ENCODE results near the gene ITGB4.
A peak's percentile ranks its signal among the peaks of the same experiment; 100 is the strongest.

ITGB4 gene

GRCh38 chr17:75764417-75764710 lies 43.1 kb downstream of the ITGB4 start:
- ATAC-seq (ENCODE audit: low read depth) (no peak; the same call in 2 of the 3 replicates), DNase-seq (ENCODE audit: low spot score) (no peak)
- H3K4me1 ChIP-seq (ENCODE audit: insufficient read depth, poor library complexity, severe bottlenecking) = peaks cover 6% of the 10 kb centered on the region
- peak overlapping the region; percentile 41 for H3K4me3 ChIP-seq (ENCODE audit: severe bottlenecking)
- H3K9me3 ChIP-seq (ENCODE audit: severe bottlenecking) = no peaks in the 10 kb centered on the region
- TF ChIP-seq CTCF (IDR thresholded peaks at IDR 0.05; ENCODE audit: poor library complexity, severe bottlenecking) = no peak
- no peaks in the 10 kb centered on the region for H3K27me3 ChIP-seq (ENCODE audit: insufficient read depth, poor library complexity, severe bottlenecking)
- no peaks in the 10 kb centered on the region for H3K36me3 ChIP-seq (ENCODE audit: low read depth)
- peak overlapping the region; percentile 51 for H3K27ac ChIP-seq (ENCODE audit: poor library complexity, severe bottlenecking)

GRCh38 chr17:75764711-75765421 lies 43.6 kb downstream of the ITGB4 start, which contains the start of gene GALK1:
TSS of gene GALK1 (minus strand) at chr17:75765192. CDS start at chr17:75765136, 56 bp downstream.
- peaks cover 6% of the 10 kb centered on the region for H3K4me1 ChIP-seq (ENCODE audit: insufficient read depth, poor library complexity, severe bottlenecking)
- peak within 1 kb of the TSS; percentile 41 for H3K4me3 ChIP-seq (ENCODE audit: severe bottlenecking)
- H3K27ac ChIP-seq (ENCODE audit: poor library complexity, severe bottlenecking) = peak within 1 kb of the TSS; percentile 51
- no peaks in the 10 kb centered on the region for H3K27me3 ChIP-seq (ENCODE audit: insufficient read depth, poor library complexity, severe bottlenecking)
- no peaks in the 10 kb centered on the region for H3K9me3 ChIP-seq (ENCODE audit: severe bottlenecking)
- TF ChIP-seq CTCF (IDR thresholded peaks at IDR 0.05; ENCODE audit: poor library complexity, severe bottlenecking) = peak; percentile 80
- no peaks in the 10 kb centered on the region for H3K36me3 ChIP-seq (ENCODE audit: low read depth)
- DNase-seq (ENCODE audit: low spot score) = peak; percentile 78
- peak; percentile 44 for ATAC-seq (ENCODE audit: low read depth)

- peak; percentile 56 for DNase-seq (ENCODE audit: low spot score)
- peaks cover 6% of the 10 kb centered on the region for H3K4me1 ChIP-seq (ENCODE audit: insufficient read depth, poor library complexity, severe bottlenecking)
- no peak for TF ChIP-seq CTCF (IDR thresholded peaks at IDR 0.05; ENCODE audit: poor library complexity, severe bottlenecking)
- H3K9me3 ChIP-seq (ENCODE audit: severe bottlenecking) = no peaks in the 10 kb centered on the region
- peak overlapping the region; percentile 51 for H3K27ac ChIP-seq (ENCODE audit: poor library complexity, severe bottlenecking)
- H3K4me3 ChIP-seq (ENCODE audit: severe bottlenecking) = no peak overlapping the region
- ATAC-seq (ENCODE audit: low read depth) = no peak
- H3K36me3 ChIP-seq (ENCODE audit: low read depth) = no peaks in the 10 kb centered on the region
- H3K27me3 ChIP-seq (ENCODE audit: insufficient read depth, poor library complexity, severe bottlenecking) = no peaks in the 10 kb centered on the region
These were observed 44.7 kb downstream of the ITGB4 start for GRCh38 chr17:75765981-75766380.

GRCh38 chr17:75767881-75768280 lies 46.6 kb downstream of the ITGB4 start:
- no peak for TF ChIP-seq CTCF (IDR thresholded peaks at IDR 0.05; ENCODE audit: poor library complexity, severe bottlenecking)
- DNase-seq (ENCODE audit: low spot score) (peak; percentile 19), ATAC-seq (ENCODE audit: low read depth) (no peak)
- peaks cover 6% of the 10 kb centered on the region for H3K4me1 ChIP-seq (ENCODE audit: insufficient read depth, poor library complexity, severe bottlenecking)
- no peaks in the 10 kb centered on the region for H3K36me3 ChIP-seq (ENCODE audit: low read depth)
- H3K9me3 ChIP-seq (ENCODE audit: severe bottlenecking) = no peaks in the 10 kb centered on the region
- H3K27ac ChIP-seq (ENCODE audit: poor library complexity, severe bottlenecking) = no peak overlapping the region
- H3K4me3 ChIP-seq (ENCODE audit: severe bottlenecking) = no peak overlapping the region
- H3K27me3 ChIP-seq (ENCODE audit: insufficient read depth, poor library complexity, severe bottlenecking) = no peaks in the 10 kb centered on the region

GRCh38 chr17:75769536-75769935 lies 48.3 kb downstream of the ITGB4 start:
- ATAC-seq (ENCODE audit: low read depth) (no peak), DNase-seq (ENCODE audit: low spot score) (peak; percentile 0)
- H3K4me3 ChIP-seq (ENCODE audit: severe bottlenecking) = no peak overlapping the region
- no peaks in the 10 kb centered on the region for H3K36me3 ChIP-seq (ENCODE audit: low read depth)
- no peaks in the 10 kb centered on the region for H3K4me1 ChIP-seq (ENCODE audit: insufficient read depth, poor library complexity, severe bottlenecking)
- TF ChIP-seq CTCF (IDR thresholded peaks at IDR 0.05; ENCODE audit: poor library complexity, severe bottlenecking) = no peak
- no peak overlapping the region for H3K27ac ChIP-seq (ENCODE audit: poor library complexity, severe bottlenecking)
- no peaks in the 10 kb centered on the region for H3K27me3 ChIP-seq (ENCODE audit: insufficient read depth, poor library complexity, severe bottlenecking)
- no peaks in the 10 kb centered on the region for H3K9me3 ChIP-seq (ENCODE audit: severe bottlenecking)

All from RWPE2 (cell line).